PC-9 (cell line): ENCODE data around the gene LCOR. TPM values are rescaled to one million over a fixed set of nuclear protein-coding genes. Genes with fewer than 3 reads are reported as not detected.

Experiments
- BruUV-seq: library from RNA; stranded (reverse); fragments of 400-500 nt; replicated peaks from 2 replicates; lab custom pipeline; 2021; lab: Mats Ljungman, UMichigan
- CTCF ChIA-PET: fragments of 300-600 bp; sonication (Branson Sonifier 250); formaldehyde crosslinking; loops from one replicate; lab custom pipeline; 2022; ENCODE audit warnings: antibody characterized with exemption; lab: Charles Lee
- POLR2A ChIA-PET: fragments of 300-600 bp; sonication (Branson Sonifier 250); formaldehyde crosslinking; loops from one replicate; lab custom pipeline; 2022; ENCODE audit warnings: antibody characterized with exemption; ENCODE audit not compliant: unreplicated experiment; lab: Charles Lee
- DNase-seq, 2 experiments: peaks; one replicate each; pipeline versions ENCODE4 v3.0.0 to v3.0.0-alpha.2; 2015 to 2022; ENCODE audit warnings: mixed read lengths in 1 of 2
- H2AFZ ChIP-seq: fragments of 200-600 bp; sonication (generic); 2 replicates; pipeline ENCODE4 v1.8.1; 2017; ENCODE audit warnings: antibody characterized with exemption
- H3F3A ChIP-seq: fragments of 200-600 bp; sonication (generic); 2 replicates; pipeline ENCODE4 v1.8.1; 2017; ENCODE audit warnings: antibody characterized with exemption, mild to moderate bottlenecking, low read depth; ENCODE audit not compliant: insufficient read depth
- H3K27ac ChIP-seq: fragments of 200-600 bp; sonication (generic); 2 replicates; pipeline ENCODE4 v1.6.1; 2016; ENCODE audit warnings: mixed run types
- H3K27me3 ChIP-seq: fragments of 200-600 bp; sonication (generic); 2 replicates; pipeline ENCODE4 v1.6.1; 2016; ENCODE audit warnings: low read depth, mixed run types; ENCODE audit not compliant: insufficient read depth
- H3K36me3 ChIP-seq: fragments of 200-600 bp; sonication (generic); 2 replicates; pipeline ENCODE4 v1.6.1; 2016; ENCODE audit warnings: low read depth, mixed run types
- H3K4me1 ChIP-seq: fragments of 200-600 bp; sonication (generic); replicated peaks from 2 replicates; pipeline ENCODE4 v1.6.1; 2016; ENCODE audit warnings: mixed run types; ENCODE audit not compliant: insufficient read depth
- H3K4me2 ChIP-seq: fragments of 200-600 bp; sonication (generic); 2 replicates; pipeline ENCODE4 v1.6.1; 2017; ENCODE audit warnings: mixed run types
- H3K4me3 ChIP-seq: fragments of 200-600 bp; sonication (generic); 2 replicates; pipeline ENCODE4 v1.6.1; 2016; ENCODE audit warnings: mixed run types
- H3K79me2 ChIP-seq: fragments of 200-600 bp; sonication (generic); 2 replicates; pipeline ENCODE4 v1.6.1; 2017; ENCODE audit warnings: low read depth, mixed run types
- H3K9me2 ChIP-seq: fragments of 200-600 bp; sonication (generic); 2 replicates; pipeline ENCODE4 v1.8.1; 2017; ENCODE audit warnings: mild to moderate bottlenecking; ENCODE audit not compliant: insufficient read depth
- H3K9me3 ChIP-seq: fragments of 200-600 bp; sonication (generic); 2 replicates; pipeline ENCODE4 v1.8.1; 2016; ENCODE audit warnings: low read depth; ENCODE audit not compliant: insufficient read depth
- H4K20me1 ChIP-seq: fragments of 200-600 bp; sonication (generic); 2 replicates; pipeline ENCODE4 v1.8.1; 2017; ENCODE audit not compliant: insufficient read depth
- EZH2 ChIP-seq: fragments of 200-600 bp; sonication (generic); IDR thresholded peaks from 2 replicates; pipeline ENCODE4 v1.8.0; 2017; ENCODE audit warnings: antibody characterized with exemption, low read depth
- intact Hi-C: fragments of 100-400 bp; cut with micrococcal nuclease; formaldehyde crosslinking; loops from one replicate; pipeline ENCODE4 v1.10.0; 2022; ENCODE audit not compliant: unreplicated experiment
- total RNA-seq: library from RNA; stranded (reverse); gene quantifications from 2 replicates; pipeline ENCODE4 v1.2.3, GENCODE V29; 2021
- TF ChIP-seq, protein P1 (sequence below): fragments of 200-600 bp; sonication (generic); conservative IDR thresholded peaks from 2 replicates; pipeline ENCODE4 v1.6.1; 2017; ENCODE audit warnings: mixed run types, antibody characterized with exemption, mild to moderate bottlenecking, moderate library complexity

The LCOR gene
- total RNA-seq, 1 experiment from 2014 or later: 36.4 TPM

GRCh38 chr10:96896884-96897589 is 64.9 kb downstream of the LCOR start:
- Histone ChIP-seq H3K27ac (no peak overlapping the region), H4K20me1 (peaks cover 13% of the 10 kb centered on the region; the same call in 1 of the 2 replicates), H3K9me2 (no peaks in the 10 kb centered on the region), H3F3A (no peaks in the 10 kb centered on the region), H3K4me3 (no peak overlapping the region), H3K79me2 (peaks cover 57% of the 10 kb centered on the region), H3K4me1 (no peaks in the 10 kb centered on the region), H3K36me3 (no peaks in the 10 kb centered on the region), H2AFZ (no peak overlapping the region), H3K9me3 (no peaks in the 10 kb centered on the region), H3K4me2 (no peak overlapping the region), H3K27me3 (no peaks in the 10 kb centered on the region)
- DNase-seq: no peak
- CTCF ChIA-PET: interaction anchor here (0.7 kb wide), 1 partner anchor 1360 kb away, joined by 11 read pairs; no protein-coding TSS in a partner anchor
- no TSS peak for BruUV-seq
- POLR2A ChIA-PET: no interaction called here
- TF ChIP-seq, protein P1, sequence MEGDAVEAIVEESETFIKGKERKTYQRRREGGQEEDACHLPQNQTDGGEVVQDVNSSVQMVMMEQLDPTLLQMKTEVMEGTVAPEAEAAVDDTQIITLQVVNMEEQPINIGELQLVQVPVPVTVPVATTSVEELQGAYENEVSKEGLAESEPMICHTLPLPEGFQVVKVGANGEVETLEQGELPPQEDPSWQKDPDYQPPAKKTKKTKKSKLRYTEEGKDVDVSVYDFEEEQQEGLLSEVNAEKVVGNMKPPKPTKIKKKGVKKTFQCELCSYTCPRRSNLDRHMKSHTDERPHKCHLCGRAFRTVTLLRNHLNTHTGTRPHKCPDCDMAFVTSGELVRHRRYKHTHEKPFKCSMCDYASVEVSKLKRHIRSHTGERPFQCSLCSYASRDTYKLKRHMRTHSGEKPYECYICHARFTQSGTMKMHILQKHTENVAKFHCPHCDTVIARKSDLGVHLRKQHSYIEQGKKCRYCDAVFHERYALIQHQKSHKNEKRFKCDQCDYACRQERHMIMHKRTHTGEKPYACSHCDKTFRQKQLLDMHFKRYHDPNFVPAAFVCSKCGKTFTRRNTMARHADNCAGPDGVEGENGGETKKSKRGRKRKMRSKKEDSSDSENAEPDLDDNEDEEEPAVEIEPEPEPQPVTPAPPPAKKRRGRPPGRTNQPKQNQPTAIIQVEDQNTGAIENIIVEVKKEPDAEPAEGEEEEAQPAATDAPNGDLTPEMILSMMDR: no peak
- TF ChIP-seq EZH2: no peak
- intact Hi-C loops: no loop called here

DNA sequence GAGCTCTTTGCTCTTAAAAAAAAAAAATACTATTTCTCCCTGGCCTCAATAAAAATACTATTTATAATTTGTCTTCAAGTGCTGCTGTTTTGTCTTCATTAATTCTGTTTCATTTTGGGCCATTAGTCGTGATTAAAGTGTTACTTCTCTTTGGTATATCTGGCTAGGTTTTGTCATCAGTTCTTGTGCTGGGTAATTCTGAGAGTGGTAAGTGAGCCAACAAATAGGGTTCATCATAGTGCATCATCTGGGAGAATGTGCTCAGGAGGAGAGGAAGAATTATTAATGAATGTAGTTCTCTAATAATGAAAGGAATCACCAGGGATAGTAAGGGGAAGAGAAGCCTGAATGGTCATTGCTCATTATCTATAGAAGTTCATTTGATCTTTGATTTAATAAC is 70.0 kb downstream of the LCOR start:
- H3K4me3 ChIP-seq: no peak overlapping the region
- H3K27ac ChIP-seq: no peak overlapping the region
- intact Hi-C loops: no loop called here
- no peaks in the 10 kb centered on the region for H3K9me3 ChIP-seq
- peaks cover 63% of the 10 kb centered on the region for H3K79me2 ChIP-seq
- no peaks in the 10 kb centered on the region for H3F3A ChIP-seq
- no peak for DNase-seq
- CTCF ChIA-PET: no interaction called here
- no peaks in the 10 kb centered on the region for H3K27me3 ChIP-seq
- no peak for TF ChIP-seq EZH2
- TF ChIP-seq, protein P1: no peak
- no peaks in the 10 kb centered on the region for H3K36me3 ChIP-seq
- H3K4me2 ChIP-seq: no peak overlapping the region
- peaks cover 26% of the 10 kb centered on the region for H4K20me1 ChIP-seq
- H2AFZ ChIP-seq: no peak overlapping the region
- no peaks in the 10 kb centered on the region for H3K4me1 ChIP-seq
- no peaks in the 10 kb centered on the region for H3K9me2 ChIP-seq
- BruUV-seq: no TSS peak
- POLR2A ChIA-PET: no interaction called here

DNA sequence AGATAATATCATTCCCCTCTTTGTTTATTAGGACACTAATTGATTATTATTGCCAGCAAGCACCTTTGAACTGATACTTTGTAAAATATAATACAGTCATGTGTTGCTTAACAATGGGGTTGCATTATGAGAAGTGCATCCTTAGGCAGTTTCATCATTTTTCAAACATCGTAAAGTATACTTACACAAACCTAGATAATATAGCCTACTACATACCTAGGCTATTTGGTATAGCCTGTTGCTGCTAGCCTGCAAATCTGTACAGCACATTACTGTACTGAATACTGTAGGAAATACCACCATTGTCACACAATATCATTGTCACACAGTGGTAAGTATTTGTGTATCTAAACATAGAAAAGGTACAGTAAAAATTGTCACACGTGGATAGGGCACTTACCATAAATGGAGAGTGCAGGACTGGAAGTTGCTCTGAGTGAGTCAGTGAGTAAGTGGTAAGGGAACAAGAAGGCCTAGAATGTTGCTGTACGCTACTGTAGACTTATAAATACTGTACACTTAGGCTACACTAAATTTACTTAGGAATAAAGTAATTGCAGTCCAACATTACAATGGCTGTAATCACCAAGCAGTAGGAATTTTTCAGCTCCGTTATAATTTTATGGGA is 70.7 kb downstream of the LCOR start:
- BruUV-seq: no TSS peak
- Histone ChIP-seq H3K4me2 (no peak overlapping the region), H3K4me3 (no peak overlapping the region), H3K27ac (no peak overlapping the region), H2AFZ (no peak overlapping the region), H3F3A (no peaks in the 10 kb centered on the region), H3K27me3 (no peaks in the 10 kb centered on the region), H3K9me3 (no peaks in the 10 kb centered on the region), H4K20me1 (peaks cover 27% of the 10 kb centered on the region), H3K4me1 (no peaks in the 10 kb centered on the region), H3K9me2 (no peaks in the 10 kb centered on the region), H3K79me2 (peaks cover 56% of the 10 kb centered on the region), H3K36me3 (no peaks in the 10 kb centered on the region)
- POLR2A ChIA-PET: no interaction called here
- intact Hi-C loops: no loop called here
- TF ChIP-seq EZH2: no peak
- TF ChIP-seq, protein P1: no peak
- DNase-seq: no peak
- CTCF ChIA-PET: no interaction called here
